Activated naive CD8-positive, alpha-beta T cell treated with anti-CD3 and anti-CD28 coated beads, Interleukin-2, amount 10 ng/mL, durations not matched to agents 7 days and 5 days (primary cell): ENCODE data around the gene MTCL1. TPM values are rescaled to one million over a fixed set of nuclear protein-coding genes. Genes with fewer than 3 reads are reported as not detected.

ENCODE experiments used
- ATAC-seq: fragments of 150-1000 bp; cut with Tn5 transposase; one replicate; pipeline ENCODE4 v1.10.0; 2021; ENCODE audit warnings: low read depth, moderate library complexity
- POLR2A ChIA-PET: fragments of 350-600 bp; sonication (Branson Sonifier 250); formaldehyde crosslinking; loops from one replicate; lab custom pipeline; 2021; ENCODE audit warnings: antibody characterized with exemption; lab: Charles Lee
- DNase-seq: peaks from one replicate; pipeline ENCODE4 v3.0.0; 2021
- H3K27ac Mint-ChIP-seq: one replicate; pipeline ENCODE4 v1.8.0; 2022; ENCODE audit warnings: mild to moderate bottlenecking, mixed read lengths
- H3K27me3 Mint-ChIP-seq: one replicate; pipeline ENCODE4 v1.8.0; 2022; ENCODE audit warnings: mild to moderate bottlenecking, moderate library complexity, mixed read lengths
- H3K36me3 Mint-ChIP-seq: one replicate; pipeline ENCODE4 v1.8.0; 2021; ENCODE audit warnings: mild to moderate bottlenecking, mixed read lengths
- H3K4me1 Mint-ChIP-seq: one replicate; pipeline ENCODE4 v1.8.0; 2021; ENCODE audit warnings: mixed read lengths
- H3K4me3 Mint-ChIP-seq: one replicate; pipeline ENCODE4 v1.8.0; 2022; ENCODE audit warnings: mild to moderate bottlenecking, moderate library complexity, mixed read lengths
- H3K9me3 Mint-ChIP-seq: one replicate; pipeline ENCODE4 v1.8.0; 2021; ENCODE audit warnings: mixed read lengths
- total RNA-seq, 2 experiments: library from RNA; stranded (reverse); gene quantifications; one replicate each; pipeline ENCODE4 v1.2.3, GENCODE V29; 2021

MTCL1 gene
- total RNA-seq, 2 experiments from 2014 or later, result 0.43 to 0.69 TPM

DNA sequence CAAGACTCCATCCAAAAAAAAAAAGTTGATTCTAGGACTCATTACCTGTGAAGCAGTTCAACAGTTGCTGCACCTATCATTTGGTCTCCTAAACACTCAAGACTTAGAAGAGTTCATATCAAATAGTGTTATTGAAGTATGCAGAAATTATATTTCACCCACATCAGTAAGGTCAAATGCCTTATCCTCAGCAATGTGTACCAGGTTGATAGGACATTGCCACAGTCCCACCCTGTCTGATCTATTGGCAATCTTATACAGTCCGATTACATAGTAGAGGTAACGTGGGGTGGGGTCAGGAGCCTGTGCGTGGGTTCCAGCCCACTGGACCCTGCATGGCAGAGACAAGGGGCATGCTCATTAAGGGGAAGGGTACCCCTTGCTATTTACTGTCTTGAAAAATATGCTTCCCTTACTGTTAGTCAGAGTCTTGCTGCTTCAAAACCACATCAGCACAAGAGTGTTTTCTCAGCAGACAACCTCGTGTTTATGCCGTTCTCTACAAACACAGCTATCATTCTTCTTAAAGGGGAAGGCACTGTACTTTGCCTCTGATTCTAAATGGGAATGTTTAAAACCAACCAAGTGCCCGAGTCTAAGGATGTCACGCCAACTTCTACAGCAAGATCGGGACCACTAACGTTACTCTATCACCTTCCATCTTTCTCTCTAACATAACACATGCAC is 115.2 kb downstream of the MTCL1 start:
- Mint-ChIP-seq H3K27ac (no peak overlapping the region), H3K4me1 (no peaks in the 10 kb centered on the region), H3K4me3 (no peak overlapping the region), H3K9me3 (no peaks in the 10 kb centered on the region), H3K36me3 (no peaks in the 10 kb centered on the region), H3K27me3 (peaks cover 18% of the 10 kb centered on the region)
- DNase-seq (no peak), ATAC-seq (no peak)
- POLR2A ChIA-PET, result no interaction called here

- Mint-ChIP-seq H3K4me1 (no peaks in the 10 kb centered on the region), H3K9me3 (no peaks in the 10 kb centered on the region), H3K4me3 (no peak overlapping the region), H3K27me3 (peaks cover 18% of the 10 kb centered on the region), H3K27ac (no peak overlapping the region), H3K36me3 (no peaks in the 10 kb centered on the region)
- POLR2A ChIA-PET, result no interaction called here
- ATAC-seq, result no peak
- no peak for DNase-seq
These were observed 115.7 kb downstream of the MTCL1 start for GRCh38 chr18:8821083-8821465.

DNA sequence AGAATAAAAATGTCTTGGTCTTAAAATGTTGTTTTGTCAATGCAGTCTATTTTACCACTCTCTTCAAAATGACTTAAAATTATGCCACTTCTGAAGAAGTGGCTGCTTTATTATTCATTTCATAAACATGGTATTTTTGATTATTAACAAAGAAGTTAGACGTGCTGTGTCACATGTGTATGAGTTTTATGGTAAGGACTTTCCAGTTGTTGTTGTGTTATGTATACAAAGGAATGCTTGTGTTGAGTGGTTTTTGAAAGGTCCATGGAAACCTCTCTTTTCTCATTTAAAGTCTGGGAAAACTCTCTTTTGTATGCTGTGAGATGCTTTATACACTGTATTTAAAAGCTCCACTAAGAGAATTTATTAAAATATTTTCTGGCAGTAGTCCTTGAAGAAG is 116.2 kb downstream of the MTCL1 start:
- POLR2A ChIA-PET, result no interaction called here
- H3K27ac Mint-ChIP-seq, result no peak overlapping the region
- no peaks in the 10 kb centered on the region for H3K36me3 Mint-ChIP-seq
- no peak overlapping the region for H3K4me3 Mint-ChIP-seq
- no peak for DNase-seq
- no peak for ATAC-seq
- H3K27me3 Mint-ChIP-seq, result peaks cover 14% of the 10 kb centered on the region
- no peaks in the 10 kb centered on the region for H3K9me3 Mint-ChIP-seq
- no peaks in the 10 kb centered on the region for H3K4me1 Mint-ChIP-seq

- H3K27ac Mint-ChIP-seq, result no peak overlapping the region
- H3K4me3 Mint-ChIP-seq, result no peak overlapping the region
- DNase-seq (no peak), ATAC-seq (no peak)
- H3K9me3 Mint-ChIP-seq, result no peaks in the 10 kb centered on the region
- POLR2A ChIA-PET, result no interaction called here
- no peaks in the 10 kb centered on the region for H3K36me3 Mint-ChIP-seq
- H3K4me1 Mint-ChIP-seq, result no peaks in the 10 kb centered on the region
- peaks cover 6% of the 10 kb centered on the region for H3K27me3 Mint-ChIP-seq
These were observed 117.3 kb downstream of the MTCL1 start for GRCh38 chr18:8822643-8823042.

DNA sequence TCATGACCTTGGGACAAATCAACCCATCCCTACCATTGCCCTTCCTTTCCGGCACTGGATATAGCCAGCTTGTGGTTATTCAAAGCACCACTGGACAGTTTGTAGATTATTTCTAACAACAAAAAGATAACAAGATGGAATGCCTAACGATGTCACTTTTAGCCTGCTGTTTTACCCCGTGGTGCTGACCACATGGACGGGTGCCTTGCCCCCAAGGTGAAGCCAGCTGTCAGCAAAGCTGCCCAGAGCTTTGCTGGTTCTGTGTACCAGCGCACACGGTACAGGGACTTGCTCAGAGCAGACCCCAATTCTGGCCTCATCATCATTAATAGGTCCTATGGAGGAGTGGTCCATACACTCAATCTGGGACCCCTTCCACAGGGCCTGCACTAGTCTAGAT is 118.2 kb downstream of the MTCL1 start:
- Mint-ChIP-seq H3K9me3 (no peaks in the 10 kb centered on the region), H3K36me3 (no peaks in the 10 kb centered on the region), H3K4me3 (no peak overlapping the region), H3K4me1 (no peaks in the 10 kb centered on the region), H3K27ac (no peak overlapping the region), H3K27me3 (peaks cover 2% of the 10 kb centered on the region)
- POLR2A ChIA-PET, result no interaction called here
- DNase-seq (no peak), ATAC-seq (no peak)

DNA sequence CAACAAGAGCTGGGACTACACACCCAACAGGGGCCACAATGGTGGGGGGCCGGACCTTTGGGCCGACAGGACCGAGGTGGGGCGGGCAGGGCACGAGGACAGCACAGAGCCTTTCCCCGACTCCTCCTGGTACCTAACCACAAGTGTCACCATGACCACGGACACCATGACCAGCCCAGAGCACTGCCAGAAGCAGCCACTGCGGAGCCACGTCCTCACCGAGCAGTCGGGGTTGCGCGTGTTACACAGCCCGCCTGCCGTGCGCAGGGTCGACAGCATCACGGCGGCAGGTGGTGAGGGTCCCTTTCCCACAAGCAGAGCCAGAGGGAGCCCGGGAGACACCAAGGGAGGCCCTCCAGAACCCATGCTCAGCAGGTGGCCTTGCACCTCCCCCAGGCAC is 119.5 kb downstream of the MTCL1 start:
- H3K4me3 Mint-ChIP-seq, result no peak overlapping the region
- POLR2A ChIA-PET, result no interaction called here
- H3K9me3 Mint-ChIP-seq, result no peaks in the 10 kb centered on the region

GRCh38 chr18:8825273-8825672 is 119.9 kb downstream of the MTCL1 start:
- POLR2A ChIA-PET, result no interaction called here
- peaks cover 2% of the 10 kb centered on the region for H3K27me3 Mint-ChIP-seq
- DNase-seq (no peak), ATAC-seq (no peak)
- H3K4me3 Mint-ChIP-seq, result no peak overlapping the region
- no peaks in the 10 kb centered on the region for H3K9me3 Mint-ChIP-seq
- H3K4me1 Mint-ChIP-seq, result no peaks in the 10 kb centered on the region
- H3K36me3 Mint-ChIP-seq, result no peaks in the 10 kb centered on the region
- no peak overlapping the region for H3K27ac Mint-ChIP-seq

More for the DNA sequence above, 119.5 kb downstream of the MTCL1 start:
- ATAC-seq (no peak), DNase-seq (no peak)
- no peaks in the 10 kb centered on the region for H3K4me1 Mint-ChIP-seq
- H3K27ac Mint-ChIP-seq, result no peak overlapping the region
- H3K36me3 Mint-ChIP-seq, result no peaks in the 10 kb centered on the region
- H3K27me3 Mint-ChIP-seq, result peaks cover 2% of the 10 kb centered on the region

DNA sequence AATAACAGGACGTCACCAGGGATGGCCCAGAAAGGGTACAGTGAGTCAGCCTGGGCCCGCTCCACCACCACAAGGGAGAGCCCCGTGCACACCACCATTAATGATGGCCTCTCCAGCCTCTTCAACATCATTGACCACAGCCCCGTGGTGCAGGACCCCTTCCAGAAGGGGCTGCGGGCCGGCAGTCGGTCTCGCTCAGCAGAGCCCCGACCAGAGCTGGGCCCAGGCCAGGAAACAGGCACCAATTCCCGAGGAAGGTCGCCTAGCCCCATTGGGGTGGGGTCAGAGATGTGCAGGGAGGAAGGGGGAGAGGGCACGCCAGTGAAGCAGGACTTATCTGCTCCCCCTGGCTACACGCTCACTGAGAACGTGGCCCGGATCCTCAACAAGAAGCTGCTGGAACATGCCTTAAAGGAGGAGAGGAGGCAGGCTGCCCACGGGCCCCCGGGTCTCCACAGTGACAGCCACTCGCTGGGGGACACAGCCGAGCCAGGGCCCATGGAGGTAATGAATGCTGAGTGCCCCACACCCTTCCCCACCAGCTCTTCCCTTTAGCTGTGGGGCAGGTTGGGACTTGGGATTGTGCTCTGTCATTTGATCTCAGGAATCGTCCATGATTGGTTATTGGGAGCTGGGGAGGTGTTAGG is 120.5 kb downstream of the MTCL1 start:
- DNase-seq (no peak), ATAC-seq (no peak)

DNA sequence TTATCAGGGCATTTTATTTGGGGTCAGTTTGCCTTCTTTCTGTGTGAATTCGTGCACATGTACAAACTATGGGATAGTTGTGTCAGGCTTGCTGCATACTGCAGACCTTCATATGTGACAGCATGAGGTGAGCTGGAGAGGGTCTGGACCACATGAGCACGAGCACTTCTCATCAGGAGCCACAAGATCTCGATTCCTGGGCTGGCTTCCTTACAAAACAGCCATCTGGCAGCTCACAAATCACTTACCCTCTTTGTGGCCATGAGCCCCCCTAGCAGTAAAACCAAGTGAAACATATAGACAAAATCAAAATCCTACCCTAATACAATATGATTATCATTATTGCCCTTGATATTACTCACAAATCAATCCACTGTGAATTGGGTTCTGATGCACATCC is 121.2 kb downstream of the MTCL1 start:
- Mint-ChIP-seq H3K27me3 (peaks cover 2% of the 10 kb centered on the region), H3K9me3 (no peaks in the 10 kb centered on the region), H3K4me1 (no peaks in the 10 kb centered on the region), H3K36me3 (no peaks in the 10 kb centered on the region), H3K4me3 (no peak overlapping the region), H3K27ac (no peak overlapping the region)
- POLR2A ChIA-PET, result no interaction called here
- ATAC-seq (no peak), DNase-seq (no peak)

More for the DNA sequence above, 120.5 kb downstream of the MTCL1 start:
- Mint-ChIP-seq H3K9me3 (no peaks in the 10 kb centered on the region), H3K4me1 (no peaks in the 10 kb centered on the region), H3K27me3 (peaks cover 2% of the 10 kb centered on the region), H3K27ac (no peak overlapping the region), H3K4me3 (no peak overlapping the region), H3K36me3 (no peaks in the 10 kb centered on the region)
- POLR2A ChIA-PET, result no interaction called here

DNA sequence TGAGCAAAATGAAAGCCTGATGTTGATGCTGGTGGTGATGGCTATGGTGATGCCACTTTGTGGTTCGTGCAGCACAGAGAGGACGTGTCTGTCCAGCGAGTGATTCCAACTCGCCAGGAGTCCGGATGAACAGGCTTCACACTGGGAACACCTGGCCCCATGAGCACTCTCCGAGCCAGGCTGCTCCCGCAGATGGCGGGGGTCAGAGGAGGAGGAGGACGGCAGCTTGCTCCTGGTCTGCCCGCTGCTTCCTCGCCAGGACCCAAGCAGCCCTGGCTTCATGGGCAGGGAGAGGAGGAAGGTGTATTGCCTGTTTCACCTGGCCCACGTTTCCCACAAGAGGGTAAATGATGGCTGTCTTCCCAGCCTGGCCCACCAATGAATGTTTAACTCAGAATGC is 121.6 kb downstream of the MTCL1 start:
- DNase-seq (no peak), ATAC-seq (no peak)
- Mint-ChIP-seq H3K4me1 (no peaks in the 10 kb centered on the region), H3K36me3 (no peaks in the 10 kb centered on the region), H3K4me3 (no peak overlapping the region), H3K9me3 (no peaks in the 10 kb centered on the region), H3K27me3 (peaks cover under 1% of the 10 kb centered on the region), H3K27ac (no peak overlapping the region)
- POLR2A ChIA-PET, result no interaction called here

DNA sequence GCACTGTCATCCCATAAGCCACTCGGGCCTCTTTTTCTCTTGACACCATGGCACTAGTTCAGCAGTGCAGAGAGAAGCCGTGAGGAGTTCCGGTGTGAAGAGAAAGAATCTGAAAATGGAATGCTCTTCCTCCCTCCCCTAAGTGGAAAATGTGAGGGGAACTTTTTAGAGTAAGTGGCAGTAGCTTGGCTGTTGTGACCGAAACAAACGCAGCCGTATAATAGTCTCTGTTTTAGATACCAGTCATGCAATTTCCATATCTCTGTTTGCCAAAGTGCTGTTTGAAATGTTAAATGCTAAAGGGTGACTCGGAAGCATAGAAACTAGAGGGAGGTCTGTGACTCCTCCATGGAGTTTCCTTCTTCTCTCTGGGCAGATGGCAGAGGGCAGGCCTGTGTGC is 122.9 kb downstream of the MTCL1 start:
- no peaks in the 10 kb centered on the region for H3K36me3 Mint-ChIP-seq

GRCh38 chr18:8828798-8829197 is 123.4 kb downstream of the MTCL1 start:
- H3K4me1 Mint-ChIP-seq, result no peaks in the 10 kb centered on the region
- no peak for ATAC-seq
- DNase-seq, result no peak
- H3K4me3 Mint-ChIP-seq, result no peak overlapping the region
- POLR2A ChIA-PET, result no interaction called here
- H3K27me3 Mint-ChIP-seq, result no peaks in the 10 kb centered on the region
- no peak overlapping the region for H3K27ac Mint-ChIP-seq
- no peaks in the 10 kb centered on the region for H3K36me3 Mint-ChIP-seq
- no peaks in the 10 kb centered on the region for H3K9me3 Mint-ChIP-seq

More for the DNA sequence above, 122.9 kb downstream of the MTCL1 start:
- no peak for DNase-seq
- Mint-ChIP-seq H3K4me3 (no peak overlapping the region), H3K27ac (no peak overlapping the region), H3K27me3 (no peaks in the 10 kb centered on the region), H3K4me1 (no peaks in the 10 kb centered on the region), H3K9me3 (no peaks in the 10 kb centered on the region)
- no peak for ATAC-seq
- POLR2A ChIA-PET, result no interaction called here

GRCh38 chr18:8830067-8831060 is 125.0 kb downstream of the MTCL1 start:
- DNase-seq (no peak), ATAC-seq (no peak)
- H3K36me3 Mint-ChIP-seq, result no peaks in the 10 kb centered on the region
- no peak overlapping the region for H3K27ac Mint-ChIP-seq
- H3K4me3 Mint-ChIP-seq, result no peak overlapping the region
- POLR2A ChIA-PET, result no interaction called here
- no peaks in the 10 kb centered on the region for H3K9me3 Mint-ChIP-seq
- H3K4me1 Mint-ChIP-seq, result no peaks in the 10 kb centered on the region
- peaks cover 4% of the 10 kb centered on the region for H3K27me3 Mint-ChIP-seq
